ENCODE results near the gene SLC39A11.

SLC39A11 gene

GRCh38 chr17:72693151-72693878 is 399.2 kb downstream of the SLC39A11 start:
- in situ Hi-C loops (cut with HindIII; ENCODE audit: low pct_ligation_motif_present, low sequenced_read_pairs) = no loop called here
- no peak overlapping the region for H3K4me3 ChIP-seq (ENCODE audit: low read depth, low read length)
- no peak for DNase-seq
- no peaks in the 10 kb centered on the region for H3K27me3 ChIP-seq (replicated peaks)
- no peak for TF ChIP-seq CTCF (IDR thresholded peaks at IDR 0.05; ENCODE audit: low read depth, low read length, missing control alignments)
- H3K27ac ChIP-seq = no peak overlapping the region
- no peaks in the 10 kb centered on the region for H3K36me3 ChIP-seq (replicated peaks)

GRCh38 chr17:72692676-72693075 is 399.8 kb downstream of the SLC39A11 start:
- TF ChIP-seq CTCF (IDR thresholded peaks at IDR 0.05; ENCODE audit: low read depth, low read length, missing control alignments) = no peak
- in situ Hi-C loops (cut with HindIII; ENCODE audit: low pct_ligation_motif_present, low sequenced_read_pairs) = no loop called here
- Histone ChIP-seq H3K36me3 (replicated peaks) (no peaks in the 10 kb centered on the region), H3K4me3 (ENCODE audit: low read depth, low read length) (no peak overlapping the region), H3K27ac (no peak overlapping the region), H3K27me3 (replicated peaks) (no peaks in the 10 kb centered on the region)
- DNase-seq = no peak

- H3K4me3 ChIP-seq (ENCODE audit: low read depth, low read length) = no peak overlapping the region
- DNase-seq = peak; percentile 58
- in situ Hi-C loops (cut with HindIII; ENCODE audit: low pct_ligation_motif_present, low sequenced_read_pairs) = no loop called here
Measured at GRCh38 chr17:72691586-72691985, 400.9 kb downstream of the SLC39A11 start.

GRCh38 chr17:72691017-72691416 is 401.5 kb downstream of the SLC39A11 start:
- no peak for TF ChIP-seq CTCF (IDR thresholded peaks at IDR 0.05; ENCODE audit: low read depth, low read length, missing control alignments)
- Histone ChIP-seq H3K36me3 (replicated peaks) (no peaks in the 10 kb centered on the region), H3K27ac (peak overlapping the region; percentile 75), H3K4me3 (ENCODE audit: low read depth, low read length) (no peak overlapping the region), H3K27me3 (replicated peaks) (no peaks in the 10 kb centered on the region)
- no peak for DNase-seq
- in situ Hi-C loops (cut with HindIII; ENCODE audit: low pct_ligation_motif_present, low sequenced_read_pairs) = no loop called here

More at GRCh38 chr17:72691586-72691985, 400.9 kb downstream of the SLC39A11 start:
- TF ChIP-seq CTCF (IDR thresholded peaks at IDR 0.05; ENCODE audit: low read depth, low read length, missing control alignments) = no peak
- Histone ChIP-seq H3K27me3 (replicated peaks) (no peaks in the 10 kb centered on the region), H3K27ac (peak overlapping the region; percentile 75), H3K36me3 (replicated peaks) (no peaks in the 10 kb centered on the region)

GRCh38 chr17:72687886-72688285 is 404.6 kb downstream of the SLC39A11 start:
- Histone ChIP-seq H3K27ac (no peak overlapping the region), H3K27me3 (replicated peaks) (no peaks in the 10 kb centered on the region), H3K36me3 (replicated peaks) (no peaks in the 10 kb centered on the region), H3K4me3 (ENCODE audit: low read depth, low read length) (no peak overlapping the region)
- DNase-seq = no peak
- in situ Hi-C loops (cut with HindIII; ENCODE audit: low pct_ligation_motif_present, low sequenced_read_pairs) = no loop called here
- TF ChIP-seq CTCF (IDR thresholded peaks at IDR 0.05; ENCODE audit: low read depth, low read length, missing control alignments) = no peak
